ENCODE data around the gene KRT79.

DNA sequence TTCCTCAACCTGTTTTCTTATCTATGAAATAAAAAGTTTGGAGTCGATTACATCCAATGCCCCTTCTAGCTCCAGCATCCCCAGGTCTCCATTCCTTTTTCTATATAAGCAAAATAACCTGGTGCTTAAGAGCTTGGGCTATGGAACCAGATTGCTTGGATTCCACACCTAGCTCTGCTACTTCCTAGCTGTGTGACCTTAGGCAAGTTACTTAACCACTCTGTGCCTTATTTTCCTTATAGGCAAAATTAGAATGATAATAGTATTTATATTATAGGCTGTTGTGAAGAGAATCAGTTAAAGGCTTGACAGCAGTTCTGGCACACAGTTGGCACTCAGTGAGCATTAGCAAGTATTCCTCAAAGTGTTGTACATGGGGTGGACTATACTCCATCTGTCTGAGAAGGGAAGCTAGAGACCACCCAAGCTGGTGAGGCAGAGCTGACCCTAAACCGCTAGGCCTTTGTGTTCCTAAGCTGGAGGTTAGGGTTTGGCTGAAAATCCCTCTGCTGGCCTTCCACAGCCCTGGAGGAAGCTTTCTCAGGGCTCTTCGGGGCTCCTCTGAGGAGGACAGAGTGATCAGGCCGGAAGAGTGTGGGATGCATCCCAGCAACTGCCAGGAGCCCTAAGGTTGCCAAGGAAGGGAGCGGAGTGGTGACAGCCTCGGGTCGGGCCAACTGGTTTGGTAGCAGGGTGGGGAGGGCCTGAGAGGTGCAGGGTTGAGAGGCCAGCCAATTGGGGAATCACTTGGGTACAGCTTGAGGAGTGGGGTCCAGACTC is 14.2 kb downstream of the KRT79 start:
- no peak for TF ChIP-seq POLR2AphosphoS5 (IDR thresholded peaks at IDR 0.05; ENCODE audit: low read depth)
- TF ChIP-seq, protein P1, sequence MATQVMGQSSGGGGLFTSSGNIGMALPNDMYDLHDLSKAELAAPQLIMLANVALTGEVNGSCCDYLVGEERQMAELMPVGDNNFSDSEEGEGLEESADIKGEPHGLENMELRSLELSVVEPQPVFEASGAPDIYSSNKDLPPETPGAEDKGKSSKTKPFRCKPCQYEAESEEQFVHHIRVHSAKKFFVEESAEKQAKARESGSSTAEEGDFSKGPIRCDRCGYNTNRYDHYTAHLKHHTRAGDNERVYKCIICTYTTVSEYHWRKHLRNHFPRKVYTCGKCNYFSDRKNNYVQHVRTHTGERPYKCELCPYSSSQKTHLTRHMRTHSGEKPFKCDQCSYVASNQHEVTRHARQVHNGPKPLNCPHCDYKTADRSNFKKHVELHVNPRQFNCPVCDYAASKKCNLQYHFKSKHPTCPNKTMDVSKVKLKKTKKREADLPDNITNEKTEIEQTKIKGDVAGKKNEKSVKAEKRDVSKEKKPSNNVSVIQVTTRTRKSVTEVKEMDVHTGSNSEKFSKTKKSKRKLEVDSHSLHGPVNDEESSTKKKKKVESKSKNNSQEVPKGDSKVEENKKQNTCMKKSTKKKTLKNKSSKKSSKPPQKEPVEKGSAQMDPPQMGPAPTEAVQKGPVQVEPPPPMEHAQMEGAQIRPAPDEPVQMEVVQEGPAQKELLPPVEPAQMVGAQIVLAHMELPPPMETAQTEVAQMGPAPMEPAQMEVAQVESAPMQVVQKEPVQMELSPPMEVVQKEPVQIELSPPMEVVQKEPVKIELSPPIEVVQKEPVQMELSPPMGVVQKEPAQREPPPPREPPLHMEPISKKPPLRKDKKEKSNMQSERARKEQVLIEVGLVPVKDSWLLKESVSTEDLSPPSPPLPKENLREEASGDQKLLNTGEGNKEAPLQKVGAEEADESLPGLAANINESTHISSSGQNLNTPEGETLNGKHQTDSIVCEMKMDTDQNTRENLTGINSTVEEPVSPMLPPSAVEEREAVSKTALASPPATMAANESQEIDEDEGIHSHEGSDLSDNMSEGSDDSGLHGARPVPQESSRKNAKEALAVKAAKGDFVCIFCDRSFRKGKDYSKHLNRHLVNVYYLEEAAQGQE (IDR thresholded peaks at IDR 0.05; ENCODE audit: insufficient replicate concordance, low read depth): no peak
- TF ChIP-seq, protein P2, sequence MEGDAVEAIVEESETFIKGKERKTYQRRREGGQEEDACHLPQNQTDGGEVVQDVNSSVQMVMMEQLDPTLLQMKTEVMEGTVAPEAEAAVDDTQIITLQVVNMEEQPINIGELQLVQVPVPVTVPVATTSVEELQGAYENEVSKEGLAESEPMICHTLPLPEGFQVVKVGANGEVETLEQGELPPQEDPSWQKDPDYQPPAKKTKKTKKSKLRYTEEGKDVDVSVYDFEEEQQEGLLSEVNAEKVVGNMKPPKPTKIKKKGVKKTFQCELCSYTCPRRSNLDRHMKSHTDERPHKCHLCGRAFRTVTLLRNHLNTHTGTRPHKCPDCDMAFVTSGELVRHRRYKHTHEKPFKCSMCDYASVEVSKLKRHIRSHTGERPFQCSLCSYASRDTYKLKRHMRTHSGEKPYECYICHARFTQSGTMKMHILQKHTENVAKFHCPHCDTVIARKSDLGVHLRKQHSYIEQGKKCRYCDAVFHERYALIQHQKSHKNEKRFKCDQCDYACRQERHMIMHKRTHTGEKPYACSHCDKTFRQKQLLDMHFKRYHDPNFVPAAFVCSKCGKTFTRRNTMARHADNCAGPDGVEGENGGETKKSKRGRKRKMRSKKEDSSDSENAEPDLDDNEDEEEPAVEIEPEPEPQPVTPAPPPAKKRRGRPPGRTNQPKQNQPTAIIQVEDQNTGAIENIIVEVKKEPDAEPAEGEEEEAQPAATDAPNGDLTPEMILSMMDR (IDR thresholded peaks at IDR 0.05; ENCODE audit: insufficient read depth, low read length): no peak
